GM12891 (cell line): ENCODE measurements around the gene NRXN3.

ENCODE experiments used
- POLR2AphosphoS5 ChIP-seq: IDR thresholded peaks from 2 replicates; pipeline ENCODE4 v1.6.1; 2011; ENCODE audit warnings: low read depth, low read length, control low read depth
- SPI1 ChIP-seq: IDR thresholded peaks from 2 replicates; pipeline ENCODE4 v1.6.1; 2011; ENCODE audit warnings: low read depth, low read length, control low read depth

GRCh38 chr14:78188882-78189281 lies 18.7 kb downstream of the NRXN3 start:
- no peak for TF ChIP-seq SPI1
- no peak for TF ChIP-seq POLR2AphosphoS5
